Urinary bladder (tissue), 4 donors: ENCODE data around the gene ABL1. TPM values are rescaled to one million over a fixed set of nuclear protein-coding genes. Genes with fewer than 3 reads are reported as not detected.
"Not testable (repeated sequence)": the region's sequence is repeated elsewhere in the genome, so short reads cannot be mapped to it uniquely, and the experiment has no call there.

ENCODE experiments used
- DNase-seq: peaks from one replicate; pipeline ENCODE4 v3.0.0-alpha.2; 2015; ENCODE audit errors: extremely low spot score
- H3K27ac ChIP-seq: one replicate; pipeline ENCODE4 v1.5.1; 2013; ENCODE audit warnings: low read depth, mild to moderate bottlenecking, moderate library complexity
- H3K36me3 ChIP-seq: one replicate; pipeline ENCODE4 v1.6.1; 2013; ENCODE audit warnings: mild to moderate bottlenecking, moderate library complexity; ENCODE audit not compliant: insufficient read depth
- H3K4me1 ChIP-seq: one replicate; pipeline ENCODE4 v1.6.1; 2013; ENCODE audit warnings: mild to moderate bottlenecking, moderate library complexity; ENCODE audit not compliant: insufficient read depth
- H3K4me3 ChIP-seq: one replicate; pipeline ENCODE4 v1.5.1; 2013; ENCODE audit warnings: low read depth, low read length
- WGBS: extraction: QIAGEN DNeasy Blood & Tissue Kit; methylation state at CpG from one replicate; pipeline ENCODE4 v1.1.7; 2013; 5-methylcytosine and 5-hydroxymethylcytosine counted together
- polyA plus RNA-seq: library from polyadenylated mRNA; stranded (reverse); fragments of 200-250 nt; gene quantifications from one replicate; pipeline ENCODE4 v1.2.3, GENCODE V29; 2013
- total RNA-seq: library from RNA; depleted of rRNA; stranded (reverse); fragments of >200 nt; gene quantifications from one replicate; pipeline ENCODE4 v1.2.3, GENCODE V29; 2014
- donor health status: healthy with polysubstance abuse.
- donor health status: healthy.

The ABL1 gene
- total and polyA plus RNA-seq, 2 donors: 46.5 to 125 TPM

GRCh38 chr9:130908146-130908877, 73.3 kb downstream of the ABL1 start:
- no peaks in the 10 kb centered on the region for H3K36me3 ChIP-seq
- H3K27ac ChIP-seq: no peak overlapping the region
- no peak for DNase-seq
- no peaks in the 10 kb centered on the region for H3K4me1 ChIP-seq
- 78% methylated on average over 22 of the region's 22 CpGs for WGBS
- H3K4me3 ChIP-seq: no peak overlapping the region

GRCh38 chr9:130908878-130909355, 73.9 kb downstream of the ABL1 start:
- Histone ChIP-seq H3K4me1 (no peaks in the 10 kb centered on the region), H3K27ac (no peak overlapping the region), H3K36me3 (no peaks in the 10 kb centered on the region), H3K4me3 (no peak overlapping the region)
- WGBS: 85% methylated on average over 19 of the region's 19 CpGs
- DNase-seq: no peak

GRCh38 chr9:130910041-130910440, 75.0 kb downstream of the ABL1 start:
- WGBS: 94% methylated on average over 27 of the region's 27 CpGs
- H3K27ac ChIP-seq, DNase-seq, H3K4me3 ChIP-seq, H3K4me1 ChIP-seq, H3K36me3 ChIP-seq: not testable (repeated sequence)

GRCh38 chr9:130910670-130911069, 75.6 kb downstream of the ABL1 start:
- 69% methylated on average over 1 of the region's 1 CpG for WGBS
- not testable (repeated sequence) for H3K36me3 ChIP-seq

GRCh38 chr9:130911254-130912049, 76.4 kb downstream of the ABL1 start:
- Histone ChIP-seq H3K27ac (no peak overlapping the region), H3K36me3 (no peaks in the 10 kb centered on the region), H3K4me3 (no peak overlapping the region), H3K4me1 (no peaks in the 10 kb centered on the region)
- no peak for DNase-seq
- 90% methylated on average over 26 of the region's 26 CpGs for WGBS

More at GRCh38 chr9:130910670-130911069, 75.6 kb downstream of the ABL1 start:
- H3K4me3 ChIP-seq, H3K27ac ChIP-seq, DNase-seq, H3K4me1 ChIP-seq: not testable (repeated sequence)

GRCh38 chr9:130912932-130913598, 78.0 kb downstream of the ABL1 start:
- Histone ChIP-seq H3K4me1 (no peaks in the 10 kb centered on the region), H3K27ac (no peak overlapping the region), H3K36me3 (no peaks in the 10 kb centered on the region), H3K4me3 (no peak overlapping the region)
- no peak for DNase-seq
- WGBS: 29% methylated on average over 38 of the region's 38 CpGs

- no peak for DNase-seq
- H3K4me3 ChIP-seq: no peak overlapping the region
- no peak overlapping the region for H3K27ac ChIP-seq
- H3K36me3 ChIP-seq: no peaks in the 10 kb centered on the region
- WGBS: 72% methylated on average over 23 of the region's 23 CpGs
- no peaks in the 10 kb centered on the region for H3K4me1 ChIP-seq
These were observed 78.8 kb downstream of the ABL1 start for GRCh38 chr9:130913599-130914416.

GRCh38 chr9:130914417-130915095, 79.5 kb downstream of the ABL1 start:
- H3K27ac ChIP-seq: no peak overlapping the region
- no peak overlapping the region for H3K4me3 ChIP-seq
- no peaks in the 10 kb centered on the region for H3K4me1 ChIP-seq
- no peaks in the 10 kb centered on the region for H3K36me3 ChIP-seq
- whole genome bisulfite sequencing: 82% methylated on average over 24 of the region's 24 CpGs
- no peak for DNase-seq

- Histone ChIP-seq H3K4me3 (no peak overlapping the region), H3K4me1 (no peaks in the 10 kb centered on the region), H3K36me3 (no peaks in the 10 kb centered on the region), H3K27ac (no peak overlapping the region)
- no peak for DNase-seq
- WGBS: 94% methylated on average over 8 of the region's 8 CpGs
These were observed 80.0 kb downstream of the ABL1 start for GRCh38 chr9:130915096-130915447.

- Histone ChIP-seq H3K27ac (no peak overlapping the region), H3K36me3 (no peaks in the 10 kb centered on the region), H3K4me1 (no peaks in the 10 kb centered on the region), H3K4me3 (no peak overlapping the region)
- WGBS: 84% methylated on average over 34 of the region's 34 CpGs
- DNase-seq: no peak
These were observed 82.3 kb downstream of the ABL1 start for GRCh38 chr9:130917168-130917960.

- H3K4me1 ChIP-seq: no peaks in the 10 kb centered on the region
- no peaks in the 10 kb centered on the region for H3K36me3 ChIP-seq
- no peak for DNase-seq
- 78% methylated on average over 9 of the region's 9 CpGs for WGBS
- no peak overlapping the region for H3K27ac ChIP-seq
- no peak overlapping the region for H3K4me3 ChIP-seq
These were observed 83.2 kb downstream of the ABL1 start for GRCh38 chr9:130918101-130918825.
